ENCODE data around the gene CCS.
"Not testable (repeated sequence)": the region's sequence is repeated elsewhere in the genome, so short reads cannot be mapped to it uniquely, and the experiment has no call there.

The CCS gene

GRCh38 chr11:66631883-66632282, 38.9 kb downstream of the CCS start:
- DNase-seq: no peak

GRCh38 chr11:66632952-66633351, 40.0 kb downstream of the CCS start:
- no peak for DNase-seq

- DNase-seq: no peak
These were observed 43.4 kb downstream of the CCS start for GRCh38 chr11:66636411-66636810.

- peak; percentile 30 for DNase-seq
These were observed 44.7 kb downstream of the CCS start for GRCh38 chr11:66637557-66638176.

GRCh38 chr11:66638177-66639065, 45.4 kb downstream of the CCS start, which contains the start of gene RBM4:
Gene RBM4, plus strand, starts transcription at chr11:66638703. Its CDS starts 1,009 bp downstream, at chr11:66639712.
- DNase-seq: peak; percentile 100

- peak; percentile 40 for DNase-seq
These were observed 46.3 kb downstream of the CCS start for GRCh38 chr11:66639066-66639813.

- not testable (repeated sequence) for DNase-seq
These were observed 46.9 kb downstream of the CCS start for GRCh38 chr11:66639814-66640340.

GRCh38 chr11:66641834-66642233, 48.8 kb downstream of the CCS start:
- DNase-seq: peak; percentile 44

GRCh38 chr11:66643745-66644437, 50.9 kb downstream of the CCS start:
- no peak for DNase-seq

- no peak for DNase-seq
These were observed 53.8 kb downstream of the CCS start for GRCh38 chr11:66646828-66647227.

- DNase-seq: no peak
These were observed 56.9 kb downstream of the CCS start for GRCh38 chr11:66649903-66650302.

GRCh38 chr11:66651016-66651415, 58.0 kb downstream of the CCS start:
- peak; percentile 29 for DNase-seq

- no peak for DNase-seq
These were observed 59.7 kb downstream of the CCS start for GRCh38 chr11:66652651-66653050.

GRCh38 chr11:66653123-66653522, 60.1 kb downstream of the CCS start:
- no peak for DNase-seq

Measured in EL (cell line).